Activated CD4-positive, alpha-beta T cell treated with anti-CD3 and anti-CD28 coated beads for 1 hour (primary cell): ENCODE measurements around the gene BUD23.
"Not testable (repeated sequence)": the region's sequence is repeated elsewhere in the genome, so short reads cannot be mapped to it uniquely, and the experiment has no call there.

Experiments
- DNase-seq: peaks from one replicate; pipeline ENCODE4 v3.0.0-alpha.2; 2020

The BUD23 gene

GRCh38 chr7:73702665-73703064 lies 19.3 kb downstream of the BUD23 start:
- no peak for DNase-seq

GRCh38 chr7:73703225-73703624 lies 19.8 kb downstream of the BUD23 start:
- no peak for DNase-seq

DNA sequence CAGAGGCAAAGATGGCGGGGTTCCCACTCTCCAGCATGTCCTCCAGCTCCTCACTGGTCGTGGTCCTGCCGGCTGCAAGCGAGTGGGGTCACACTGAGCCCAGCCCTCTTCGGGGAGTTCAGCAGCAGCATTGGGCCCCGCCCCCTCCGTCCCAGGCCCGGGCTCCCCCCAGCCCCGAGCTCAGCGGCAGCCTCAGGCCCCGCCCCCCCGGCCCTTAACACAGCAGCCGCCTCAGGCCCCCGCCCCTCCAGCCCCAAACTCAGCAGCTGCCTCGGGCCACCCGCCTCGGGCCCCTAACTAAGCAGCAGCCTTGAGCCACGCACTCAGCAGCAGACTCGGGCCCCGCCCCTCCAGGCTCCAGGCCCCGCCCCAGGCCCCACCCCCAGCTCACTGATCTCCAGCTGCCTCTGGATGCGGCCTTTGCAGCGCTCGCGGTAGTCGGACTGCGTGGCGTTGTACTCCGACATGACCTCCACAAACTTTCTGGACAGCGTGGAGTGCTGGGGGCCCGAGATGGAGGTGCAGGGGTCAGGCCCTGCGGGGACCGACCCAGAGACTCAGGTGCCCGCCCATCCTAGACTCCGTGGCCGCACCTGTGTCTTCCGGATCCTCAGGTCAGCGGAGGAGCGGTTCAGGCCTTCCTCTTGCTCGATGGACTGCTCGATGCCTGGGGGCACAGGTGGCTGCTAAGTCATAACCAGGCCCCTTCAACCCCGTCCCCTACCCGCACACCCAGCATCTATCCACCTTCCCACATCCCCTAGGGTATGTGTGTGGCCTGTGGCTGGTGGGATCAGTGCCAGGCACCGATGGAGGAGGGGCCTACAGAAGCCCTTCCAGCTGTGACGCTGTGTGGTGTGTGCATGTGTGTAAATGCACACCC lies 20.6 kb downstream of the BUD23 start:
- DNase-seq = no peak

GRCh38 chr7:73704640-73705550 lies 21.5 kb downstream of the BUD23 start:
- DNase-seq = no peak

DNA sequence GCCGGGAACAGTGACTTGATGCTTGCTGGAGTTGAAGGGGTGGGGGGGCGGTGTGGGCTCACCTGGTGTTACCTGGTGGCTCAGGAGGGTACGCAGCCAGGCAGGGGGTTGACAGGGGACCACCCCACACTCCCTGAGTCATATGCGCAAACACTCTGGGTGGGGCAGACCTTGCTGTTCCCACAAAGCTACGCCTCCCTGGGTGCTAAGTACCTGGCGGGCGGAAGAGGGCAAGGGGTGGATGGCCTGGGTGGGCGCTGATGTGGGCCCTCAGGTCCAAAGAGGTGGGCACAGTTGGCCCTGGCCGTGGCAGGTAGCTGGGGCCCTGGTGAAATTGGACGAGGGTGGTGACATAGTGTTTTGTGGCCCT lies 22.1 kb downstream of the BUD23 start:
- DNase-seq = no peak

- DNase-seq = no peak
Observed at GRCh38 chr7:73706126-73707044, 23.0 kb downstream of the BUD23 start.

DNA sequence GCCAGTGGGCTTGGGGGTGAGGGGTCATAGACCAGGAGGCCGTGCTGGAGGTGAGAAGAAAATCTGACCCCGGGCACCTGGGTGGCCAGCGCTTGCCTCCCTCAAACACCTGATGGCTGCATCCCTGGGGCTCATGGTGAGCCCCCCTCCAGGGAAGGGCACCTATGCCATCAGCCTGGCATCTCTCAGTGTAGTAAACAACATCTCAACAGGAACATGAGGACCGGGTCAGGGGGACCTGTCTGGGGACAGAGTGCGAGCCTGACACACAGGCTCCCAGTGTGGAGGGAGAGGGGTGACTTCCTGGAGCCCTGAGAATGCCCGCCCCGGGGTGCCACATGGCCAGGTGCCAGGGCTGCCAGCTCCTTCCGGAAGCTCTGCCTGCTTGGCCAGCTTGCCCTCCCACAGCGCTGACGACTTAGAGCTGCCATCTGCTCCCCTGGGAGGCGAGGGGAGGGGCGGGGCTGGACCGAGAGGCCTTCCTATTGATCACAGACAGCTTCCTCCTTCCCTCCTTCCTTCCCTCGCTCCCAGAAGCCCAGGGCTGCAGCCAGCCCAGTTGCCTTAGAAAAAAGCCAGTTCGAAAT lies 23.7 kb downstream of the BUD23 start:
- DNase-seq = no peak

GRCh38 chr7:73708961-73709549 lies 25.7 kb downstream of the BUD23 start:
- DNase-seq = no peak

- DNase-seq = no peak
Observed at GRCh38 chr7:73712773-73713172, 29.4 kb downstream of the BUD23 start.

- not testable (repeated sequence) for DNase-seq
Observed at GRCh38 chr7:73713319-73713718, 29.9 kb downstream of the BUD23 start.

DNA sequence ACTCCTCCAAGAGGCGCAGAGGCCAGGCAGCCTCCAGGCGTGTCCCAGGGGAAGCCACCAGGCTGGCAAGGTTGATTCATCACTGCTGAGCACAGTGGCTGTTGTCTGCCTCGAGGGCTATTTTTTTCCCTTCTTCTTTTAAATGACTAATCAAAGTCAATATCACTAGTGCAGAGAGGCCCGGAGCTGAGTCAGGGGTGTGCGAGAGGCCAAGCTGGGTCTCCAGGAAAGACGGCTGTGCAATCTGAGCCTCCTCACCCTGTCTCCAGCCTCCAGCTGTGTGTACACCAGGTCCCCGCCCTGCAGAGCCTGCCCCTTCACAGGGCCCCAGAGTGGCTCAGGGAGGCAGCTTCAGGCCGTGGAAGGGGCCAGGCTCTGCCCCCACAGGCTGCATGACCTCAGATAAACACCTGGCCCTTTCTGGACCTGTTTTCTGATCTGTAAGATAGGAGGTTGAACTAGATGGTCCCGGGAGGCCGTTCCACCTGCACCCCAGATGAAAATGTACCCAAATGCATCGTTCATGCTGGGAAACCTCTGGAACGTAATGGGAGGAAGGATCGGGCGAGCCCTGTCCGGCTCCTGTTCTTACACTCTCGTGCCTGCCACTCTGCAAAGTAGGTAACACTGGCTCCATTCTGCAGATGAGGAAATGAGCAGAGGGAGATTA lies 32.4 kb downstream of the BUD23 start:
- DNase-seq = no peak

DNA sequence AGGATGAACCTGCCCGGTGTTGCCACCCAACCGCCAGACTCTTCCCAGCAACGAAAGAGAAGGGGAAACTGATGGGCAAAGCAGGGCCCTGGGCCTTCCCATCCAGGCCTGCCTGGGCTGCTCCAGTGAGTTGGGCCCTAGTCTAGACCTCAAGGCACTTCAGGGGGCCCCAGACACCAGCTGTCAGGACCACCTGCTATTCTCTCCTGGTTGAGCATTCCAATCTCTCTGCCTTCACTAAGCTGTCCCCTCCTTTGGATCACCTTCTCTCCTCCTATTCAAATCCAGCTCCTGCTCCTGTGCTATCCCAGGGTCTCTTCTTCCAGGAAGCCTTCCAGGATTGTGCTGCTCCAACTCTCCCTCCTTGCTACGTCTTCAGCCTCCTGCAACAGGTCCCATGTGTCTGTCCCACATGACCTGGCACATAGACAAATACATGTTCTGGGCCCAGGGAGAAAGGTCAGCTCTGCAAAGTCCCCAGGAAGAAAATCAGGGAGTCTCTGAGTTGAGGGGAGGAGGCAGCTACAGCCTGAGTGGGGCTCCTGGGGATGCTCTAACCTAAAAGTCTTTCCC lies 33.0 kb downstream of the BUD23 start:
- no peak for DNase-seq

- DNase-seq = no peak
Observed at GRCh38 chr7:73717025-73717807, 33.8 kb downstream of the BUD23 start.

DNA sequence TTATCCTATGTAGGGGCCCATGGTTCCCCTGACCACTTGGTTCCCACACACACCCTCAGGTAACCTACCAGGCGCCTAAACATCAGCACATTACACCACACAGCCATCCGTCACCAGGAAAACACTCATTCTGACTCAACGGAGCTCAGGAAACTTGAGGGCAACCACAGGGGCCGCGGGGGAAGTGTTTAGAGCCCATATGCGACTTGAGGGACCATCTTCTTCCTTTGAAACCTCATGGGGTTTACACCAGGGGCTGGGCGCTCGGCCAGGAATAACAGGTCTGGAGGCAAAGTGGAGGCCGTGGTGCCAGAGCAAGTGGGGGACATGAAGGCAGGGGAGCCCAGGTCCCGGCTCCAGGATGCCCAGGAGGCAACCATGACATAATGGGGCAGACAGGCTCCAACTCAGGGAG lies 34.6 kb downstream of the BUD23 start:
- peak; percentile 59 for DNase-seq

- no peak for DNase-seq
Observed at GRCh38 chr7:73718438-73718881, 35.1 kb downstream of the BUD23 start.

DNA sequence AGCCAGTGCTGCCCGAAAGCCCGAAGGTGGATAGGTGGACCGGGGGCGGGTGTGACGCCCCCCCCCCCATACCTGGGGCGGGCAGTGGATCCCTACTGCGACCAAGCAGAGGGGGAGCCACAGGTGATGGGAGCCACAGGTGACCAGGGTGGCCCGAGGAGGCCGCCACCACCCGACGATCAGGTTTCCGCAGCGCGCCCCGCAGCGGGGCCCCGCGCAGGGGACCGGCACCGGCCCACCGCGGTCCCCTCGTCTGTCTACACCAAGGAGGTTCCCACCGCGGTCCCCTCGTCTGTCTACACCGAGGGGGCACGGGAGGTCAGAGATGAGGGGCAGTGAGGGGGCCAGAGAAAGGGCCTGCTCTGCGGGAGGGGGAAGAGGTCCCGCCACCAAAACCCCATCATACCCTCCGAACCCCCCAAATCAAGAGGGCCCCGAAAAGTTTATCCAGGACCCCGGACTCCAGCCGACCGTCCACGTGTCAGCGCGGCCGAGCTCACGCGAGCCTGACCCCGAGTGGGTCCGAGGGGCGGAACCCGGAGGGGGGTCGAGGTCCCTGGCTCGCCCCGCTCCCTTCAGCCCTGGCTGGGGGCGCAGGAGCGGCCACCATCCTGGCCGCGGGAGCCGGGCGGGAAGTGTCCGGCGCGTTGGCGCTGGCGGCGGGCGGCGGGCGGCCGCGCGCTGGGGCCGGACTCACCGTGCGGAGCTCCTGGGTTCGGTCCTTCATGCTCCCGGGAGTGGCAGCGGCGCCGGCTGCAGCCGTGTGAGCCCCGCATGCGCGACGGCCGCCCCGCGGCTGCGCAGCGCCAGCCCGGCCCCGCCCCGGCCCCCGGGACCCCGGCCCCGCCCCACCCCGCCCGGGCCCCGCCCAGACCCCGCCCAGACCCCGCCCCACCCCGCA lies 35.8 kb downstream of the BUD23 start, which contains the start of gene STX1A:
TSS of gene STX1A (minus strand) at position 765 of the 901 bp plus-strand sequence. CDS start at position 727, 38 bp downstream.
- peak; percentile 63 for DNase-seq

- no peak for DNase-seq
Observed at GRCh38 chr7:73719806-73720169, 36.4 kb downstream of the BUD23 start.

DNA sequence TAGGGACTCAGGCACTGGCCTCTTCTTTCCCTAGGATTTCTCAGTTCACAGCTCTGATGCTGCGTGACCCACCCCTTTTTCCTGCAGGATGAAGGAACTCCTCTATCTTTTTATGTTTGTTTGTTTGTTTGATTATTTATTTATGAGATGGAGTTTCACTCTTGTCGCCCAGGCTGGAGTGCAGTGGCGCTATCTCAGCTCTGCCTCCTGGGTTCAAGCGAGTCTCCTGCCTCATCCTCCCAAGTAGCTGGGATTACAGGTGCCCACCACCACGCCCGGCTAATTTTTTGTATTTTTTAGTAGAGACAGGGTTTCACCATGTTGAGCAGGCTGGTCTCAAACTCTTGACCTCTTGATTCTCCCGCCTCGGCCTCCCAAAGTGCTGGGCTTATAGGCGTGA lies 37.0 kb downstream of the BUD23 start:
- DNase-seq = not testable (repeated sequence)

DNA sequence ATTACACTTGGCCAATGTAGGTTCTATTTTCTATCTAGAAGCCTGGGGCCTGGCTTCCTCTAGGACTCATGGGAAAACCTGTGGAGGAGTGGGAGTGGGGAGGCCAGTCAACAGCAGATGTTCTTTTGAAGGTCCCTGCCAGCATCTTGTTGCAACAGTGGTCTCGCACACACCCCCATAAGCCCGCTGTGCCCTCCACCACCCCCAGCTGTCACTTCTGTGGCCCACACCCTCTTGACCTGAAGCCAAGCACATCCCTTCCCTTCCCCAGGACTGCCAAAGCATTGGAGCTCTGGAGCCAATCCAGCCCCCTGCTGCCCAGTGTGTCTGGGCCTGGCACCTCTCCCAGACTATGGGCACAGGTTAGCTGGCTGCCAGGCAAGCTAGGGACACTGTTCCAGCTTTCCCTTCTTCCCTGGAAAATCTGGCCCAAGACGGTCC lies 38.0 kb downstream of the BUD23 start:
- no peak for DNase-seq
